ENCODE measurements around the gene COPS2.
A peak's percentile ranks its signal among the peaks of the same experiment; 100 is the strongest.
"Not testable (repeated sequence)": the region's sequence is repeated elsewhere in the genome, so short reads cannot be mapped to it uniquely, and the experiment has no call there.

COPS2 gene

GRCh38 chr15:49155110-49155833 is at the start of gene COPS2:
TSS of gene COPS2 (minus strand) at chr15:49155599. CDS start at chr15:49155578, 21 bp downstream.
- DNase-seq: peak; percentile 93

GRCh38 chr15:49200347-49200746 is 44.9 kb upstream of the COPS2 start:
- no peak for DNase-seq

- no peak for DNase-seq
Measured at GRCh38 chr15:49199666-49200065, 44.3 kb upstream of the COPS2 start.

- no peak for DNase-seq
Measured at GRCh38 chr15:49196856-49197255, 41.5 kb upstream of the COPS2 start.

GRCh38 chr15:49191892-49192291 is 36.5 kb upstream of the COPS2 start:
- no peak for DNase-seq

- DNase-seq: no peak
Measured at GRCh38 chr15:49190586-49190985, 35.2 kb upstream of the COPS2 start.

- DNase-seq: no peak
Measured at GRCh38 chr15:49189631-49190030, 34.2 kb upstream of the COPS2 start.

- no peak for DNase-seq
Measured at GRCh38 chr15:49188933-49189332, 33.5 kb upstream of the COPS2 start.

GRCh38 chr15:49187549-49188245 is 32.3 kb upstream of the COPS2 start:
- DNase-seq: no peak

GRCh38 chr15:49185473-49185872 is 30.1 kb upstream of the COPS2 start:
- no peak for DNase-seq

- not testable (repeated sequence) for DNase-seq
Measured at GRCh38 chr15:49183741-49184140, 28.3 kb upstream of the COPS2 start.

GRCh38 chr15:49182128-49182527 is 26.7 kb upstream of the COPS2 start:
- no peak for DNase-seq

- DNase-seq: no peak
Measured at GRCh38 chr15:49179433-49180190, 24.2 kb upstream of the COPS2 start.

- no peak for DNase-seq
Measured at GRCh38 chr15:49178497-49178896, 23.1 kb upstream of the COPS2 start.

GRCh38 chr15:49175582-49176397 is 20.4 kb upstream of the COPS2 start:
- DNase-seq: not testable (repeated sequence)

GRCh38 chr15:49174902-49175301 is 19.5 kb upstream of the COPS2 start:
- DNase-seq: no peak

- no peak for DNase-seq
Measured at GRCh38 chr15:49171790-49172189, 16.4 kb upstream of the COPS2 start.

- DNase-seq: peak; percentile 63
Measured at GRCh38 chr15:49169880-49170597, 14.6 kb upstream of the COPS2 start, which contains the start of gene GALK2. TSS of gene GALK2 (plus strand) at chr15:49170247. CDS start at chr15:49170323, 76 bp downstream.

- no peak for DNase-seq
Measured at GRCh38 chr15:49168016-49168415, 12.6 kb upstream of the COPS2 start.

- no peak for DNase-seq
Measured at GRCh38 chr15:49164865-49165264, 9.5 kb upstream of the COPS2 start.

- DNase-seq: no peak
Measured at GRCh38 chr15:49163678-49164077, 8.3 kb upstream of the COPS2 start.

Measured in NCI-H446 treated with DMSO at 0.1 percent for 48 hours (cell line).